SU-DHL-6 (cell line): ENCODE results near the gene NSMCE1.

Experiments used
- CTCF ChIP-seq: fragments of 200-600 bp; sonication (generic); IDR thresholded peaks from one replicate; pipeline ENCODE4 v1.5.1; 2017; ENCODE audit warnings: antibody characterized with exemption, mild to moderate bottlenecking, low read length, moderate library complexity; ENCODE audit not compliant: insufficient read depth, poor library complexity, severe bottlenecking
- EZH2phosphoT487 ChIP-seq: fragments of 200-600 bp; sonication (generic), shearing (Covaris generic); conservative IDR thresholded peaks from 2 replicates; pipeline ENCODE4 v1.6.1; 2018; ENCODE audit warnings: mild to moderate bottlenecking, antibody characterized with exemption, low read length, moderate library complexity, mixed read lengths

- TF ChIP-seq CTCF (no peak), EZH2phosphoT487 (no peak)
Observed at GRCh38 chr16:27175888-27176287, 92.7 kb downstream of the NSMCE1 start.
